Subcutaneous abdominal adipose tissue (tissue), 5 donors: ENCODE results near the gene FLAD1.
A peak's percentile ranks its signal among the peaks of the same experiment; 100 is the strongest.

Experiments used
- H3K27ac ChIP-seq: one replicate; pipeline ENCODE4 v1.7.0; 2013; ENCODE audit warnings: low read depth, mild to moderate bottlenecking, inconsistent platforms, low read length, moderate library complexity
- H3K27me3 ChIP-seq, 5 donors: one replicate each; pipeline ENCODE4 v1.7.0; 2013; ENCODE audit warnings: low read length in 5 of 5, inconsistent platforms in 1 of 5; ENCODE audit not compliant: control insufficient read depth in 5 of 5, insufficient read depth in 4 of 5
- H3K36me3 ChIP-seq, 5 donors: one replicate each; pipeline ENCODE4 v1.7.0; 2013; ENCODE audit warnings: low read length in 5 of 5; ENCODE audit not compliant: control insufficient read depth in 5 of 5, insufficient read depth in 5 of 5
- H3K4me1 ChIP-seq, 5 donors: one replicate each; pipeline ENCODE4 v1.7.0; 2013; ENCODE audit warnings: low read length in 5 of 5, mild to moderate bottlenecking in 3 of 5, moderate library complexity in 1 of 5; ENCODE audit not compliant: control insufficient read depth in 5 of 5, insufficient read depth in 5 of 5
- H3K4me3 ChIP-seq, 5 donors: one replicate each; pipeline ENCODE4 v1.7.0; 2013; ENCODE audit warnings: low read length in 5 of 5, low read depth in 1 of 5
- H3K9ac ChIP-seq, 5 donors: one replicate each; pipeline ENCODE4 v1.7.0; 2013; ENCODE audit warnings: low read length in 5 of 5, mild to moderate bottlenecking in 4 of 5, moderate library complexity in 3 of 5
- H3K9me3 ChIP-seq, 5 donors: one replicate each; pipeline ENCODE4 v1.7.0; 2013; ENCODE audit warnings: low read length in 5 of 5; ENCODE audit not compliant: control insufficient read depth in 5 of 5
- donor health status: healthy.
- donor health status: healthy.
- donor health status: healthy.
- donor health status: healthy.
- donor health status: healthy.

FLAD1 gene

GRCh38 chr1:155002464-155003226 lies 19.5 kb downstream of the FLAD1 start, which contains the start of gene ZBTB7B:
Gene ZBTB7B (plus strand): TSS chr1:155002802. CDS start chr1:155014661, 11,859 bp downstream.
- peaks cover 7 to 81% (median 67%) of the 10 kb centered on the region in 5 donors for H3K4me1 ChIP-seq
- peak within 1 kb of the TSS; percentile 96 to 99 (median 97) for H3K4me3 ChIP-seq
- no peaks in the 10 kb centered on the region for H3K9me3 ChIP-seq

GRCh38 chr1:155003227-155003765 lies 20.2 kb downstream of the FLAD1 start:
- Histone ChIP-seq H3K9ac (peak overlapping the region; percentile 89 to 97 (median 93)), H3K27me3 (no peaks in the 10 kb centered on the region), H3K9me3 (no peaks in the 10 kb centered on the region), H3K27ac (peak overlapping the region; percentile 97), H3K36me3 (no peaks in the 10 kb centered on the region), H3K4me1 (peaks cover 7 to 81% (median 73%) of the 10 kb centered on the region in 5 donors), H3K4me3 (peak overlapping the region; percentile 96 to 99 (median 97))

More at GRCh38 chr1:155002464-155003226, 19.5 kb downstream of the FLAD1 start, which contains the start of gene ZBTB7B:
- peak within 1 kb of the TSS; percentile 89 to 97 (median 93) for H3K9ac ChIP-seq
- H3K27ac ChIP-seq, result peak within 1 kb of the TSS; percentile 97
- no peaks in the 10 kb centered on the region for H3K27me3 ChIP-seq
- H3K36me3 ChIP-seq, result no peaks in the 10 kb centered on the region

DNA sequence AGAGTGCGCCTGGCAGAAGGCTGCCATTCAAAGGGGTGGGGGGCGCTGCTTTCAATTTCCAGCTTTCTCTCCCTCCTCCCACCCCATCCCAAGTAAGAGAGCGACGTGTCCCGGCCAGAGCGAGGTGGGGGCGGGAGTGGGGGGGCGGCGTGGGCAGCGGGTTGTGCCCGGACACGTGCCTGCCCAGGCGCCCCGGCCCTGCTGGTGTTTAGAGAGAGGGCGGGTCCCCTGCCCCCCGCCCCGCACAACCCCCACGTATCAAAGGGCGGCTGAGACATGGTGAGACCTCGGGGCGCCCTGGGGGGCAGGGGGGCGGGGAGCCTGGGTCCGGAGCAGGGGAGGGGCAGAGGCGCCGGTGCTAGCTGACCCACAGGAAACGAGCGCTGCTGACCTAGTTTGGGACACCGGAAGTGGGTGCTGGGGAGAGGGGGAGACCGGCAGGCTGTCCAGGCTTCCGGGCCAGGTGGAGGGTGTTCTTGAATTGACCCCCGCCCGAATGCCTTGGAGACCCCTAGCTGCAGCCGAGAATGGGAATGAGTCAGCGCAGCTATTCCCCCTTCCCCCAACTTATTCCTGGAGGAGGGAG lies 20.7 kb downstream of the FLAD1 start:
- H3K27me3 ChIP-seq, result no peaks in the 10 kb centered on the region
- H3K4me1 ChIP-seq, result peaks cover 7 to 83% (median 75%) of the 10 kb centered on the region in 5 donors
- H3K4me3 ChIP-seq, result peak overlapping the region; percentile 96 to 99 (median 97)
- no peaks in the 10 kb centered on the region for H3K9me3 ChIP-seq
- no peaks in the 10 kb centered on the region for H3K36me3 ChIP-seq
- peak overlapping the region; percentile 97 for H3K27ac ChIP-seq
- H3K9ac ChIP-seq, result peak overlapping the region; percentile 89 to 97 (median 93)

GRCh38 chr1:155004352-155005075 lies 21.4 kb downstream of the FLAD1 start:
- Histone ChIP-seq H3K9me3 (no peaks in the 10 kb centered on the region), H3K27me3 (no peaks in the 10 kb centered on the region), H3K4me3 (peak overlapping the region; percentile 88 to 99 (median 97)), H3K9ac (peak overlapping the region; percentile 82 to 97 (median 93)), H3K36me3 (no peaks in the 10 kb centered on the region), H3K27ac (peak overlapping the region; percentile 97), H3K4me1 (peaks cover 5 to 83% (median 75%) of the 10 kb centered on the region in 5 donors)

GRCh38 chr1:155005076-155006011 lies 22.2 kb downstream of the FLAD1 start:
- Histone ChIP-seq H3K36me3 (no peaks in the 10 kb centered on the region), H3K4me1 (peaks cover 5 to 83% (median 75%) of the 10 kb centered on the region in 5 donors), H3K27me3 (no peaks in the 10 kb centered on the region), H3K4me3 (peak overlapping the region; percentile 22 to 99 (median 96)), H3K27ac (peak overlapping the region; percentile 97), H3K9ac (peak overlapping the region; percentile 82 to 97 (median 93)), H3K9me3 (no peaks in the 10 kb centered on the region)

- H3K9ac ChIP-seq, result peak overlapping the region; percentile 58 to 84 (median 68)
- peaks cover 5 to 88% (median 81%) of the 10 kb centered on the region in 5 donors for H3K4me1 ChIP-seq
- H3K4me3 ChIP-seq, result peak overlapping the region in 2 of 5 donors; percentile 25 to 53
- H3K27me3 ChIP-seq, result no peaks in the 10 kb centered on the region
- H3K9me3 ChIP-seq, result no peaks in the 10 kb centered on the region
- peak overlapping the region; percentile 97 for H3K27ac ChIP-seq
- peaks cover 0 to 4% (median 0%) of the 10 kb centered on the region in 5 donors for H3K36me3 ChIP-seq
These were observed 23.5 kb downstream of the FLAD1 start for GRCh38 chr1:155006601-155007101.

- Histone ChIP-seq H3K9me3 (no peaks in the 10 kb centered on the region), H3K4me1 (peaks cover 11 to 94% (median 87%) of the 10 kb centered on the region in 5 donors), H3K4me3 (peak overlapping the region in 2 of 5 donors; percentile 17 to 53), H3K27me3 (no peaks in the 10 kb centered on the region), H3K9ac (peak overlapping the region in 4 of 5 donors; percentile 33 to 80 (median 58)), H3K36me3 (peaks cover 0 to 4% (median 0%) of the 10 kb centered on the region in 5 donors), H3K27ac (peak overlapping the region; percentile 97)
These were observed 24.2 kb downstream of the FLAD1 start for GRCh38 chr1:155007251-155007828.

GRCh38 chr1:155008015-155008941 lies 25.1 kb downstream of the FLAD1 start:
- H3K4me1 ChIP-seq, result peaks cover 12 to 97% (median 92%) of the 10 kb centered on the region in 5 donors
- H3K36me3 ChIP-seq, result peaks cover 0 to 4% (median 0%) of the 10 kb centered on the region in 5 donors
- no peaks in the 10 kb centered on the region for H3K27me3 ChIP-seq
- H3K9me3 ChIP-seq, result no peaks in the 10 kb centered on the region
- peak overlapping the region in 4 of 5 donors; percentile 33 to 80 (median 58) for H3K9ac ChIP-seq
- H3K27ac ChIP-seq, result peak overlapping the region; percentile 97
- peak overlapping the region; percentile 13 to 53 (median 37) for H3K4me3 ChIP-seq
